NOMO-1 treated with dmso at 0.1 percent for 144 hours (cell line): Measurements from ENCODE around the gene TGFBR1.

Experiments used
- DNase-seq: peaks from one replicate; lab custom pipeline; 2025; ENCODE audit not compliant: unreplicated experiment; lab: John Stamatoyannopoulos, UW

TGFBR1 gene

GRCh38 chr9:99105152-99106043 is 485 bp downstream of the TGFBR1 start:
- DNase-seq, result peak; percentile 17

- DNase-seq, result no peak
Measured at GRCh38 chr9:99106044-99106375, 1.1 kb downstream of the TGFBR1 start.

DNA sequence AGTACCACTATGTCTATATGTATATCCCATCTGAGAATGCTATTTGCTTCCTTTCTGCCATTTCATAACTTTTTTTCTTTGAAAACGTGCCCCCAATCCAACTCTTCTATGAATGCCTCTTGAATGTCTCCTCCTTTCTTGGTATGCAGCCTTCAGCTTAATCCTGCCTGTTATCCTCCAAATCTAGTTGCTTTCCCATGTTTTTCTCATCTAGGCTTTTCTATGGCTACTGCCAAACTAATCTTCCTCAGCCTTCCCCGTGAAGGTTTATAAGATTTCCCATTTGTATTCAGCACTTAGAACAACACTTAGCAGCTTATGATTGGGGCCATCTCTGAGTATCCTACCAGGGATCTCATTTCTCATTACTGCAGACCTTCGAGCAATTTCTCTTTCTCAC is 2.5 kb downstream of the TGFBR1 start:
- no peak for DNase-seq

GRCh38 chr9:99108131-99108530 is 3.2 kb downstream of the TGFBR1 start:
- no peak for DNase-seq

DNA sequence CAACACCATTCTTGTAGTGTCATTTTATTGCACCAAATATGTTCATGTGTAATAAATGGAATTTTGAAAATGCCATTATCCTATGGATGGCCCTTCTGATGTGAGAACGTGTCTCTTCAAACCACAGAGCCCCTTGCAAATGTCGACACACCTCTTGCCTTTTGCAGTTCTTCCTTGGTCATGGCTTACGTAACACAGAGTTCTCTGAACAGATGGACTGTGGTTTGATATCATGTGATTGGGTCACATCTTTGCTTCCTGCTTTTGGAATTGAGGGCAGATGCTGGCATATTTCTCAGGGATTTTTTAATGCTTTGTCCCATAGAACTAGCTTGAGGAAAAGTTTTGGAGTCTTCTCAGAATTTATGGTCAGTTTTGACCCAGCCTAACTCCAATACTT is 4.6 kb downstream of the TGFBR1 start:
- peak; percentile 83 for DNase-seq

GRCh38 chr9:99112750-99113413 is 8.0 kb downstream of the TGFBR1 start:
- DNase-seq, result no peak

- no peak for DNase-seq
Measured at GRCh38 chr9:99113414-99114048, 8.6 kb downstream of the TGFBR1 start.

DNA sequence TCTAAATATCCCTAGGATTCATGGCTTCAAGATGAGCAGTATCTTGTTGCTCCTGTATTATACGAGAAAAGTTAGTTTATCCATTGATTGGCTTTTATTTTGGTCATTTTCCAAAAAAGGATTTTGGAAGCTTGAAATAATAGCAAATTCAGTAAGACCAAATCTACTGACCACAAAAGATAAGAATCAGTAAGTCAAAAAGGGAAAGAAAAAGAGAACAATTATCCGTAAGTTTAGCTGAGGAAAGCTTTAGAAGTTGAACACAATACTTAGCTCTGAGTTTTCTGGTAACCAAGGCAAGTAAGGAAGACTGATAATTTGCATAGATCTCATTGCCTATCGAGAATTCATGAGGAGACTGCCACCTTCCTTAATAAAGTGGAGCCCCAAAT is 9.1 kb downstream of the TGFBR1 start:
- DNase-seq, result no peak

- no peak for DNase-seq
Measured at GRCh38 chr9:99114846-99115500, 10.1 kb downstream of the TGFBR1 start.

DNA sequence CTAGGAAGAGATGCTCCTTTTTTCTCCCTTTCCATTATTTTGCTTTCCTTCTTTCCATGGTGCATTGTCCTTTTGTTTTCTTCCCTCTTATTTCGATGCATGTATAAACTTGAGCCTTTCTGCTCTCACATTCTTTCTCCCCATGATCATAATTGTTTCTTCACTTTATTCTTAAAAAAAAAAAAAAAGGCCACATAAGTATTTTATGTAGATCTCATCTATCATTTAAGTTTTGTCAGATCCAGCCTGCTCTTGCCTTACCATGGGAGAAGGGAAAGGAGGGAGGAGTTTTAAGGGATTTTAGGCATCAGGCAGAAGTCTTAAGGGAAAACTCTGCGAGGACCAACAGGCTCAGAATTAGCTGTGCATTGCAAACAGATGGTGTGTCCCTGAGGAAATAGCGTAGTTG is 11.1 kb downstream of the TGFBR1 start:
- no peak for DNase-seq

DNA sequence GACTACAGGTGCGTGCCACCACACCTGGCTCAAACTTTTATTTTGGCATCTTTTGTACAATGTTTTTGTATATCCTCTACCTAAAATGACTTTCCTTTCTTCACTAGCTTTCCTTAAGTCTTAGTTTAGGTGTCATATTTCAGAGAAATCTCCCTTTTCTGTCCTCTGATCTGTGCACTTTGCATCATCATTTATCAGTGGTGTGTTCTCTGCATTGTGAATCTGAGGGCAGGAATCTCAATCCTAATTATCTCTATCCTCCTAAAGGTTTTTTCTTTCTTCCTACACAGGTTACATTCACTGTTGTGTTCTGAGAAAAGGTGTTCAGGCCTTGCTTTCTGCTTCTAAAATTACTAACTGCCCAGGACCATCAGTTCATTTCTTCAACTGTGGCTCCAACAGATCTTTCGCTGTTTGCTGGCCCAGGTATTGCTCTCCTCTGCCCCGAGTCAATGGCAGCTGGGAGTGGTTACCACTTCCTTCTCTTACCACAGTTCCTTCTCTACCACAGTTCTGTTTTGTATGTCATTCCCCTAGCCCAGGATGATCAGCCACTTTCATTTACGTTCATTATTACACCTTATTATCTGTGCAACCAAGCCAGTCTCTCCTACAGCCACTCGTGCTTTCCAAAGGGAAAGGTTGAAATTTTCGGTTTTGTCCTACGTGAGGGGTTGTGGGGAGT is 14.0 kb downstream of the TGFBR1 start:
- DNase-seq, result peak; percentile 47

DNA sequence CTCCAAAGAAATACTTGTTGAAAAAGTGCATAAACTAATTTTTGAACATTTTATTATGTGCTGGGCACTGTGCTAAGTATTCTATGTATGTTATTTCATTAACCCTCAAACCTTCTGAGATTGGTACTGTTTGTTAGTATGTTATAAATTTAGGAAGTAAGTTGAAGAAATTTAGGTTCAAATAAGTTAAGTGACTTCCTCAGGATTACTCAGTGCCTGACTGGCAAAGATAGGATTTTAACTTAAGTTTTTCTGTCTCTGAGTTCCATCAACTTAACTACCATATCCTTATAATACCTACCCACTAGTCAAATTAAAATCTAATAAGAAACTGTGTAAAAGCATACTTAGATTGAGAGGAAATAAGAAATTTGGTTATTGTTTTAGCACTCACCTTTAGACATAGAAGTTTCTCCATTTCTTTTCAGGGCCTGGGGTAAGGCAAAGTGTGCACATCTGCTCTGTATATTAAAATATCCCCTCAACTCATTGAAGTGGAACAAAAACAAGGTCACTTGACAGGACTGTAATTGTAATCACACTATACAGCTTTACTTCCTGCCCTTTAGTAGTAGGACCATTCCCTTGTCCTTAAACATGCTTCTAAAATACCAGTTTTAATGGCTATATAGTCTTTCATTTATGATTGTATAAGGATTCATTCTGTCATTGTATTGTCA is 15.2 kb downstream of the TGFBR1 start:
- no peak for DNase-seq

DNA sequence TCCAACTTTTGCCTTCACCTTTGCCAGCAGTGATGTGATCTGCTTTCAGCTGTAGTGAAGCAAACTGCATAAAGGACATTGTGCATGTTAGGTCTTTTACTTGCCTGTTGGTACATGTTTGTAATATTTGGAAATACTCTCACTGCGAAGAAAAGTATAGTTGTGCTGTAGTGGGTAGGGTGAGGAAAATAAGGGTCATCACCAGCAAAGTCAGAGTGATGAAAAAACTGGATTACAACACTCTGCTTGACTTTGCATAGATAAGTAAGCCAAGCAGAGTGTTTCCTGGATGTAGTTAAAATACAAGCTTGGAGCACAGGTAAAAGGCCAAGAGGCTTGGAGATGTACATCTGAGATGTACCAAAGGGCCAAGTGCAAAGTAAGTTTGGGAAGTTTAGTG is 16.7 kb downstream of the TGFBR1 start:
- DNase-seq, result no peak

- DNase-seq, result no peak
Measured at GRCh38 chr9:99124534-99125255, 19.8 kb downstream of the TGFBR1 start.

GRCh38 chr9:99125446-99125845 is 20.5 kb downstream of the TGFBR1 start:
- no peak for DNase-seq

DNA sequence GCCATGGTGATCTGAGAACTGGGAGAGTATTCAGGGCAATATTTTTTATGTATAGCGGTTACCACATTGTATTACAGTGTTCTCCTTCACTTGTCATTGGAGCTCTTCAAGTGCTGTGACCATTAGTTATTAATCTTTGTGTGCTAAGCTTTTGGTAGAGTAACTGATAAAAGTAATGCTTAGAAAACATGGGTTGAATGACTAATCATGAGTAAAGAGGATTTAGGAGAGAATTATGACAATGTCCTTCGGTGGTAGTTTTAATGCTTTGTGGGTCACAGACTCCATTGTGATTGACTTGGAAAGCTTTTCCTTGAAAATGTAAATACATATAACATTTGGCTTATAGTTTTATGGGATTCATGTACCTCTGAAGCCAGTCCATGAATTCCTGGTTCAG is 21.4 kb downstream of the TGFBR1 start:
- DNase-seq, result no peak

DNA sequence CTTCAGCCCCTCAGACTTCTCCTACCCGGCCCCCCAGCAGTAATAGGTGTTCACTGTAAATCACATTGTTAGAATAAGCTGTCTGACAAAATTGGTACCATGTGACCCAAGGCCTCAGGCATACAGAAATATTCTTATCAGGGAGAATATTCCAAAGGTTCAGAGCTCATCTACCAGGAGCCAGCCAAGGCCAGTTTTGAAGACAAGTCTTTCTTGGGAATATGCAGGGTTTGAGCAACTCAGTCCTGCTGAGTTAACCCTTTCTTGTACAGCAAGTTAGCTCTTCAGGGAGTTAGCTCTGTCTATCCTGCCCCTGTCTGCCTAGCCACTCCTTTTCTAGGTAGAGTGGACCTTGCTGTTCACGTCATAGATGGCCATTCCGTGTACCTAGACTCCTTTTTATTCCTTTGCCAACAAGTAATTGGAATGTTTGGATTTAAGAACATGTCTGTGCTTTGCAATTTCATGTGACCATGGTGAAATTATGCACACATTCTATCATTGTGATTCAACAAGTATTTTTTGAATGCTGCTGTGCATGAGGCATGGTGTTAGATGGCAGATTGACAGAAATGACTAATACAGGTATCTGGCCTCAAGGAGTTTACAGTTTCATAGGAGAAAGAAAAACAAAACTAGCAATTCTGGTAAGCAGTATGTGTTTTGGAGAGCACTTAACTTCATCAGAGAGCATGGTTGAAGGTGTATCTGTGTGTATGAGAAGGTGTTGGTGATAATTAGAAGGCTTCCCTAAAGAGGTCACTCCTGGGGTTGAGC is 22.6 kb downstream of the TGFBR1 start:
- DNase-seq, result no peak

- no peak for DNase-seq
Measured at GRCh38 chr9:99128133-99128406, 23.2 kb downstream of the TGFBR1 start.

- DNase-seq, result no peak
Measured at GRCh38 chr9:99129091-99129490, 24.2 kb downstream of the TGFBR1 start.
